K562 (cell line): ENCODE data around the gene BMPER. TPM values are rescaled to one million over a fixed set of nuclear protein-coding genes. Genes with fewer than 3 reads are reported as not detected.

Experiments
- ATAC-seq: fragments of 200-7000 bp; cut with Tn5 transposase; 3 replicates; pipeline ENCODE4 v1.9.1; 2020; ENCODE audit warnings: moderate library complexity
- BruUV-seq: library from RNA; stranded (reverse); fragments of 400-500 nt; replicated peaks from 2 replicates; lab custom pipeline; 2021; lab: Mats Ljungman, UMichigan
- CTCF ChIA-PET: fragments of 300-600 bp; formaldehyde crosslinking; extraction: SDS; loops from one replicate; lab custom pipeline; 2021; ENCODE audit warnings: low intra/inter-chr PET ratio; lab: Yijun Ruan, JAX
- POLR2A ChIA-PET: fragments of 300-600, 350-650 bp; sonication (Branson Sonifier 250); formaldehyde crosslinking; extraction: SDS; loops from one replicate; lab custom pipeline; 2021; ENCODE audit warnings: antibody characterized with exemption, inconsistent platforms; lab: Yijun Ruan, JAX
- DNase-seq, 4 experiments: peaks; one replicate each; pipeline versions ENCODE4 v3.0.0 to v3.0.0-alpha.2; 2011 to 2018; ENCODE audit warnings: low spot score in 3 of 4, mixed read lengths in 3 of 4; ENCODE audit errors: extremely low read depth in 1 of 4
- FAIRE-seq: peaks from 2 replicates; lab custom pipeline; 2011; peaks lifted over from hg19 to GRCh38; lab: Jason Lieb, UNC
- H2AFZ ChIP-seq: 2 replicates; pipeline ENCODE4 v1.6.0; 2011; ENCODE audit warnings: low read depth, low read length, control low read depth, inconsistent platforms
- H3K27ac ChIP-seq: fragments of 200-600 bp; 3 replicates; pipeline ENCODE4 v1.8.0; 2011; ENCODE audit warnings: low read depth, mild to moderate bottlenecking, control low read depth, inconsistent platforms, low read length, moderate library complexity, mixed read lengths; ENCODE audit errors: extremely low read depth
- H3K27me3 ChIP-seq, 2 experiments: fragments of 300-600 bp in 1 of 2; 2 replicates in 1 of 2; 3 replicates in 1 of 2; pipeline versions ENCODE4 v1.6.0 to v1.8.0; 2011; ENCODE audit warnings: inconsistent platforms in 2 of 2, low read length in 2 of 2, mild to moderate bottlenecking in 1 of 2, mixed read lengths in 1 of 2, moderate library complexity in 1 of 2; ENCODE audit not compliant: control insufficient read depth in 2 of 2, insufficient read depth in 2 of 2
- H3K36me3 ChIP-seq: fragments of 300-600 bp; 3 replicates; pipeline ENCODE4 v1.8.0; 2011; ENCODE audit warnings: mild to moderate bottlenecking, low read length, inconsistent platforms; ENCODE audit not compliant: control insufficient read depth, insufficient read depth
- H3K4me1 ChIP-seq, 2 experiments: fragments of 200-600 bp in 1 of 2; replicated peaks in 1 of 2; 2 replicates in 1 of 2; 3 replicates in 1 of 2; pipeline versions ENCODE4 v1.5.1 to v1.8.0; 2011; ENCODE audit warnings: inconsistent platforms in 2 of 2, low read length in 2 of 2, mild to moderate bottlenecking in 1 of 2, mixed read lengths in 1 of 2, moderate library complexity in 1 of 2; ENCODE audit not compliant: control insufficient read depth in 2 of 2, insufficient read depth in 2 of 2
- H3K4me2 ChIP-seq: 2 replicates; pipeline ENCODE4 v1.6.1; 2011; ENCODE audit warnings: low read length, control low read depth, inconsistent platforms, mixed read lengths; ENCODE audit not compliant: insufficient read depth
- H3K4me3 ChIP-seq: fragments of 200-600 bp; sonication (generic), shearing (Covaris generic); 2 replicates; pipeline ENCODE4 v1.5.1; 2016; ENCODE audit warnings: control low read depth, inconsistent platforms
- H3K79me2 ChIP-seq: fragments of 200-600 bp; 3 replicates; pipeline ENCODE4 v1.8.0; 2011; ENCODE audit warnings: low read length, inconsistent platforms; ENCODE audit not compliant: control insufficient read depth, insufficient read depth
- H3K9ac ChIP-seq, 2 experiments: 2 replicates each; pipeline versions ENCODE4 v1.6.0 to v1.6.1; 2011; ENCODE audit warnings: low read depth in 2 of 2, low read length in 2 of 2, control low read depth in 1 of 2, inconsistent platforms in 1 of 2, mild to moderate bottlenecking in 1 of 2, mixed read lengths in 1 of 2; ENCODE audit not compliant: insufficient read depth in 1 of 2
- H3K9me1 ChIP-seq: one replicate; pipeline ENCODE4 v1.6.0; 2011; ENCODE audit warnings: inconsistent platforms, mild to moderate bottlenecking, low read length, moderate library complexity; ENCODE audit not compliant: control insufficient read depth, insufficient read depth
- H3K9me3 ChIP-seq: replicated peaks from 2 replicates; pipeline ENCODE4 v1.5.1; 2011; ENCODE audit warnings: low read depth, low read length, inconsistent platforms; ENCODE audit not compliant: control insufficient read depth, insufficient read depth
- H4K20me1 ChIP-seq: replicated peaks from 2 replicates; pipeline ENCODE4 v1.6.1; 2011; ENCODE audit warnings: low read length, inconsistent platforms, mixed read lengths; ENCODE audit not compliant: control insufficient read depth, insufficient read depth
- CBX3 ChIP-seq, 2 experiments: IDR thresholded peaks; 1 replicate in 1 of 2; 2 replicates in 1 of 2; pipeline ENCODE4 v1.6.1; 2012; ENCODE audit warnings: inconsistent platforms in 2 of 2, low read length in 2 of 2, borderline replicate concordance in 1 of 2, control low read depth in 1 of 2
- MEF2A ChIP-seq: IDR thresholded peaks from 2 replicates; pipeline ENCODE4 v1.6.1; 2011; ENCODE audit warnings: low read depth, mild to moderate bottlenecking, low read length, moderate library complexity; ENCODE audit not compliant: control insufficient read depth
- NR4A1 ChIP-seq, 2 experiments: fragments of 250-450 bp in 1 of 2; fragments of 450-650 bp in 1 of 2; sonication (Bioruptor Pico) in 1 of 2; IDR thresholded peaks; 2 replicates each; pipeline versions ENCODE4 v1.4.0 to v1.6.1; 2016 to 2020; ENCODE audit warnings: mild to moderate bottlenecking in 2 of 2, missing compliant biosample characterization in 1 of 2, missing genetic modification characterization in 1 of 2, moderate library complexity in 1 of 2
- PHTF2 ChIP-seq: fragments of 250-450 bp; sonication (Bioruptor Pico); IDR thresholded peaks from 2 replicates; pipeline ENCODE4 v1.5.0; 2021; ENCODE audit warnings: mild to moderate bottlenecking
- RAD51 ChIP-seq: fragments of 450-650 bp; IDR thresholded peaks from 2 replicates; pipeline ENCODE4 v1.7.1; 2016; ENCODE audit warnings: low read depth, mild to moderate bottlenecking, borderline replicate concordance
- SIN3B ChIP-seq: fragments of 450-650 bp; IDR thresholded peaks from 2 replicates; pipeline ENCODE4 v1.6.1; 2017; ENCODE audit warnings: low read depth, mild to moderate bottlenecking, moderate library complexity
- SREBF2 ChIP-seq: sonication (generic); formaldehyde crosslinking; IDR thresholded peaks from 2 replicates; pipeline ENCODE4 v1.4.0; 2020; ENCODE audit warnings: mild to moderate bottlenecking, missing genetic modification reagents
- TARDBP ChIP-seq: fragments of 450-650 bp; IDR thresholded peaks from 2 replicates; pipeline ENCODE4 v1.6.1; 2016
- TBL1XR1 ChIP-seq, 2 experiments: IDR thresholded peaks; 2 replicates each; pipeline ENCODE4 v1.6.1; 2012; ENCODE audit warnings: improper control_type of control experiment in 2 of 2, low read length in 2 of 2, mild to moderate bottlenecking in 1 of 2
- TFAM ChIP-seq: fragments of 250-450 bp; sonication (Bioruptor Pico); conservative IDR thresholded peaks from 2 replicates; pipeline ENCODE4 v1.5.0; 2021; ENCODE audit warnings: mild to moderate bottlenecking, moderate library complexity
- WHSC1 ChIP-seq: IDR thresholded peaks from one replicate; pipeline ENCODE4 v1.6.1; 2012; ENCODE audit warnings: low read length, control low read depth, inconsistent platforms
- ZEB2 ChIP-seq: fragments of 450-650 bp; IDR thresholded peaks from 2 replicates; pipeline ENCODE4 v1.6.1; 2016
- WGBS: fragments of 100-300 bp; shearing (Covaris generic); methylation state at CpG from one replicate; pipeline ENCODE4 v1.1.6; 2016; ENCODE audit warnings: low coverage, mixed read lengths; ENCODE audit not compliant: insufficient coverage; ENCODE audit errors: missing lambda C conversion rate; 5-methylcytosine and 5-hydroxymethylcytosine counted together
- in situ Hi-C: fragments of 300-500 bp; cut with MboI; formaldehyde crosslinking; loops from 4 replicates; pipeline ENCODE4 v1.15.0; 2018; ENCODE audit warnings: inconsistent platforms, mixed read lengths
- intact Hi-C: fragments of 100-400 bp; cut with micrococcal nuclease; formaldehyde crosslinking; loops from 2 replicates; pipeline ENCODE4 v1.14.2; 2022
- polyA plus RNA-seq, 8 experiments: library from polyadenylated mRNA; depleted of rRNA in 4 of 8; stranded (reverse) in 5 of 8; unstranded in 3 of 8; fragments of >200 nt; fragmentation: Nextera tagmentation in 2 of 8; fragmentation: Illumina TruSeq in 1 of 8; extraction: Ambion mirVana in 2 of 8; extraction: Trizol in 1 of 8; gene quantifications; 2 replicates each; pipeline versions ENCODE4 v1.2.1 to v1.2.3, GENCODE V29; 2011 to 2014; ENCODE audit warnings: inconsistent platforms in 1 of 8, missing spikeins in 1 of 8
- total RNA-seq, 7 experiments: library from RNA; depleted of rRNA in 6 of 7; stranded (reverse); fragments of >200 nt in 6 of 7; fragmentation: Illumina TruSeq in 2 of 7; extraction: Trizol in 2 of 7; gene quantifications; 2 replicates each; pipeline versions ENCODE4 v1.2.1 to v1.2.3, GENCODE V29; 2011 to 2021; ENCODE audit warnings: low replicate concordance in 1 of 7
- TF ChIP-seq, protein P1 (sequence below): fragments of 450-650 bp; IDR thresholded peaks from 2 replicates; pipeline ENCODE4 v1.6.1; 2017; ENCODE audit warnings: mild to moderate bottlenecking, moderate library complexity
- TF ChIP-seq, protein P2 (sequence below): sonication (generic); formaldehyde crosslinking; IDR thresholded peaks from 2 replicates; pipeline ENCODE4 v1.8.0; 2023; ENCODE audit warnings: mild to moderate bottlenecking, missing genetic modification reagents
- TF ChIP-seq, protein P3 (sequence below): fragments of 250-450 bp; sonication (Bioruptor Pico); IDR thresholded peaks from 2 replicates; pipeline ENCODE4 v1.4.0; 2020; ENCODE audit warnings: borderline replicate concordance

BMPER gene
- total and polyA plus RNA-seq, 9 of the 15 experiments (the other 6 are each of a cell fraction or from before 2014, with no cell fraction given), result not detected

DNA sequence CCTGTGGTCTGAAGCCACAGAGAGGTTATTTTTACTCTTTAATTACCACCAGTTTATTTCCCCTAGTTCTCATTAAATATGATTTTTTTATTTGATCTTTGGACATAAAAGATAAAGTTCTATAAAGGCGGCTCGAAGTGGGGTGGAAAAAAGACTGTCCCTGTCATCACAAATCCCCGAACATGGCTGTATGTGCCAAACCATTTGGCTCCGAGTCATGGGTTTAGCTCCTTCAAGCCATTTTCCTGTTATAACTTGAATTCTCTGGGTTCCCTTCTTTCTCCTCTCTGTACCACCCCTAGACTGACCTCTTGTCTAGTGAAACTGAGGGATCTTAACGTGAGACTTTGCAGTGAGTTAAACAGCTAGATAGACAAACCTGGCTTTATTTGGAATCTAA is 181.6 kb downstream of the BMPER start:
- ATAC-seq, result no peak
- Histone ChIP-seq H3K4me2 (no peak overlapping the region), H3K4me3 (no peak overlapping the region), H3K9me1 (no peaks in the 10 kb centered on the region), H3K27ac (no peak overlapping the region), H3K79me2 (no peaks in the 10 kb centered on the region), H3K4me1 (no peaks in the 10 kb centered on the region), H3K9me3 (no peaks in the 10 kb centered on the region), H4K20me1 (no peaks in the 10 kb centered on the region), H2AFZ (no peak overlapping the region), H3K27me3 (no peaks in the 10 kb centered on the region), H3K36me3 (no peaks in the 10 kb centered on the region), H3K9ac (no peak overlapping the region)
- no peak for DNase-seq
- TF ChIP-seq WHSC1 (no peak), NR4A1 (CRISPR knock-in tag; IDR thresholded peaks at IDR 0.05) (no peak), NR4A1 (tag; IDR thresholded peaks at IDR 0.05) (no peak), MEF2A (no peak), TARDBP (no peak), TFAM (CRISPR knock-in tag) (no peak), RAD51 (no peak), PHTF2 (no peak), SIN3B (no peak), SREBF2 (CRISPR knock-in tag) (no peak), CBX3 (IDR thresholded peaks at IDR 0.05; ENCODE audit: borderline replicate concordance in 1 of 2, low read length in 2 of 2) (no peak), TBL1XR1 (IDR thresholded peaks at IDR 0.05; ENCODE audit: low read length in 2 of 2) (no peak), ZEB2 (no peak)
- TF ChIP-seq, protein P1, sequence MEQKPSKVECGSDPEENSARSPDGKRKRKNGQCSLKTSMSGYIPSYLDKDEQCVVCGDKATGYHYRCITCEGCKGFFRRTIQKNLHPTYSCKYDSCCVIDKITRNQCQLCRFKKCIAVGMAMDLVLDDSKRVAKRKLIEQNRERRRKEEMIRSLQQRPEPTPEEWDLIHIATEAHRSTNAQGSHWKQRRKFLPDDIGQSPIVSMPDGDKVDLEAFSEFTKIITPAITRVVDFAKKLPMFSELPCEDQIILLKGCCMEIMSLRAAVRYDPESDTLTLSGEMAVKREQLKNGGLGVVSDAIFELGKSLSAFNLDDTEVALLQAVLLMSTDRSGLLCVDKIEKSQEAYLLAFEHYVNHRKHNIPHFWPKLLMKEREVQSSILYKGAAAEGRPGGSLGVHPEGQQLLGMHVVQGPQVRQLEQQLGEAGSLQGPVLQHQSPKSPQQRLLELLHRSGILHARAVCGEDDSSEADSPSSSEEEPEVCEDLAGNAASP, result no peak
- TF ChIP-seq, protein P2, sequence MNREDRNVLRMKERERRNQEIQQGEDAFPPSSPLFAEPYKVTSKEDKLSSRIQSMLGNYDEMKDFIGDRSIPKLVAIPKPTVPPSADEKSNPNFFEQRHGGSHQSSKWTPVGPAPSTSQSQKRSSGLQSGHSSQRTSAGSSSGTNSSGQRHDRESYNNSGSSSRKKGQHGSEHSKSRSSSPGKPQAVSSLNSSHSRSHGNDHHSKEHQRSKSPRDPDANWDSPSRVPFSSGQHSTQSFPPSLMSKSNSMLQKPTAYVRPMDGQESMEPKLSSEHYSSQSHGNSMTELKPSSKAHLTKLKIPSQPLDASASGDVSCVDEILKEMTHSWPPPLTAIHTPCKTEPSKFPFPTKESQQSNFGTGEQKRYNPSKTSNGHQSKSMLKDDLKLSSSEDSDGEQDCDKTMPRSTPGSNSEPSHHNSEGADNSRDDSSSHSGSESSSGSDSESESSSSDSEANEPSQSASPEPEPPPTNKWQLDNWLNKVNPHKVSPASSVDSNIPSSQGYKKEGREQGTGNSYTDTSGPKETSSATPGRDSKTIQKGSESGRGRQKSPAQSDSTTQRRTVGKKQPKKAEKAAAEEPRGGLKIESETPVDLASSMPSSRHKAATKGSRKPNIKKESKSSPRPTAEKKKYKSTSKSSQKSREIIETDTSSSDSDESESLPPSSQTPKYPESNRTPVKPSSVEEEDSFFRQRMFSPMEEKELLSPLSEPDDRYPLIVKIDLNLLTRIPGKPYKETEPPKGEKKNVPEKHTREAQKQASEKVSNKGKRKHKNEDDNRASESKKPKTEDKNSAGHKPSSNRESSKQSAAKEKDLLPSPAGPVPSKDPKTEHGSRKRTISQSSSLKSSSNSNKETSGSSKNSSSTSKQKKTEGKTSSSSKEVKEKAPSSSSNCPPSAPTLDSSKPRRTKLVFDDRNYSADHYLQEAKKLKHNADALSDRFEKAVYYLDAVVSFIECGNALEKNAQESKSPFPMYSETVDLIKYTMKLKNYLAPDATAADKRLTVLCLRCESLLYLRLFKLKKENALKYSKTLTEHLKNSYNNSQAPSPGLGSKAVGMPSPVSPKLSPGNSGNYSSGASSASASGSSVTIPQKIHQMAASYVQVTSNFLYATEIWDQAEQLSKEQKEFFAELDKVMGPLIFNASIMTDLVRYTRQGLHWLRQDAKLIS (CRISPR knock-in tag), result no peak
- TF ChIP-seq, protein P3, sequence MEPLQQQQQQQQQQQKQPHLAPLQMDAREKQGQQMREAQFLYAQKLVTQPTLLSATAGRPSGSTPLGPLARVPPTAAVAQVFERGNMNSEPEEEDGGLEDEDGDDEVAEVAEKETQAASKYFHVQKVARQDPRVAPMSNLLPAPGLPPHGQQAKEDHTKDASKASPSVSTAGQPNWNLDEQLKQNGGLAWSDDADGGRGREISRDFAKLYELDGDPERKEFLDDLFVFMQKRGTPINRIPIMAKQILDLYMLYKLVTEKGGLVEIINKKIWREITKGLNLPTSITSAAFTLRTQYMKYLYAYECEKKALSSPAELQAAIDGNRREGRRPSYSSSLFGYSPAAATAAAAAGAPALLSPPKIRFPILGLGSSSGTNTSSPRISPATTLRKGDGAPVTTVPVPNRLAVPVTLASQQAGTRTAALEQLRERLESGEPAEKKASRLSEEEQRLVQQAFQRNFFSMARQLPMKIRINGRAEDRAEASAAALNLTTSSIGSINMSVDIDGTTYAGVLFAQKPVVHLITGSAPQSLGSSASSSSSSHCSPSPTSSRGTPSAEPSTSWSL (CRISPR knock-in tag), result no peak
- no peak for FAIRE-seq
- 1% methylated on average over 5 of the region's 5 CpGs for WGBS
- POLR2A ChIA-PET, result no interaction called here
- no TSS peak for BruUV-seq
- in situ Hi-C loops, result no loop called here
- CTCF ChIA-PET, result no interaction called here
- intact Hi-C loops, result no loop called here
